K562 (cell line): Measurements from ENCODE around the gene ANKRD27. TPM values are rescaled to one million over a fixed set of nuclear protein-coding genes. Genes with fewer than 3 reads are reported as not detected.

Experiments used
- MEIS2 ChIP-seq: fragments of 450-650 bp; IDR thresholded peaks from 2 replicates; pipeline ENCODE4 v1.6.1; 2014; ENCODE audit warnings: mild to moderate bottlenecking; ENCODE audit not compliant: partially characterized antibody
- PML ChIP-seq: IDR thresholded peaks from 2 replicates; pipeline ENCODE4 v1.6.1; 2012; ENCODE audit warnings: low read length, inconsistent platforms
- TCF7 ChIP-seq: sonication (generic); IDR thresholded peaks from 2 replicates; pipeline ENCODE4 v1.6.1; 2016; ENCODE audit warnings: antibody characterized with exemption, borderline replicate concordance
- TSC22D4 ChIP-seq: fragments of 450-650 bp; IDR thresholded peaks from 2 replicates; pipeline ENCODE4 v1.6.1; 2016; ENCODE audit warnings: missing genetic modification characterization, missing biosample characterization, control low read depth
- ZBTB17 ChIP-seq: fragments of 450-650 bp; formaldehyde crosslinking; IDR thresholded peaks from 2 replicates; pipeline ENCODE4 v1.4.0; 2020; ENCODE audit warnings: mild to moderate bottlenecking
- ZC3H11A ChIP-seq: IDR thresholded peaks from 2 replicates; pipeline ENCODE4 v1.6.1; 2012; ENCODE audit warnings: low read depth, low read length, improper control_type of control experiment
- ZNF197 ChIP-seq: fragments of 200-800 bp; sonication (Bioruptor generic); IDR thresholded peaks from 2 replicates; pipeline ENCODE4 v1.6.1; 2016; ENCODE audit warnings: low read depth, missing genetic modification characterization, missing compliant biosample characterization
- polyA plus RNA-seq, 8 experiments: library from polyadenylated mRNA; depleted of rRNA in 4 of 8; stranded (reverse) in 5 of 8; unstranded in 3 of 8; fragments of >200 nt; fragmentation: Nextera tagmentation in 2 of 8; fragmentation: Illumina TruSeq in 1 of 8; extraction: Ambion mirVana in 2 of 8; extraction: Trizol in 1 of 8; gene quantifications; 2 replicates each; pipeline versions ENCODE4 v1.2.1 to v1.2.3, GENCODE V29; 2011 to 2014; ENCODE audit warnings: inconsistent platforms in 1 of 8, missing spikeins in 1 of 8
- total RNA-seq, 7 experiments: library from RNA; depleted of rRNA in 6 of 7; stranded (reverse); fragments of >200 nt in 6 of 7; fragmentation: Illumina TruSeq in 2 of 7; extraction: Trizol in 2 of 7; gene quantifications; 2 replicates each; pipeline versions ENCODE4 v1.2.1 to v1.2.3, GENCODE V29; 2011 to 2021; ENCODE audit warnings: low replicate concordance in 1 of 7
- TF ChIP-seq, protein P1 (sequence below): fragments of 250-450 bp; sonication (Bioruptor Pico); IDR thresholded peaks from 2 replicates; pipeline ENCODE4 v1.5.0; 2021; ENCODE audit warnings: mild to moderate bottlenecking, borderline replicate concordance
- TF ChIP-seq, protein P2 (sequence below): sonication (generic); formaldehyde crosslinking; IDR thresholded peaks from 2 replicates; pipeline ENCODE4 v1.8.0; 2023; ENCODE audit warnings: missing genetic modification reagents, mild to moderate bottlenecking, borderline replicate concordance
- TF ChIP-seq, protein P3 (sequence below): fragments of 250-450 bp; sonication (Bioruptor Pico); IDR thresholded peaks from 2 replicates; pipeline ENCODE4 v1.8.0; 2022; ENCODE audit warnings: moderate library complexity, mild to moderate bottlenecking, inconsistent platforms
- TF ChIP-seq, protein P4 (sequence below): fragments of 450-650 bp; IDR thresholded peaks from one replicate; pipeline ENCODE4 v1.6.1; 2018; ENCODE audit warnings: mild to moderate bottlenecking, moderate library complexity; ENCODE audit not compliant: partially characterized antibody
- TF ChIP-seq, protein P5 (sequence below): fragments of 250-450 bp; sonication (Bioruptor Pico); IDR thresholded peaks from 2 replicates; pipeline ENCODE4 v1.5.0; 2022; ENCODE audit warnings: mild to moderate bottlenecking

The ANKRD27 gene
- total and polyA plus RNA-seq, 9 of the 15 experiments (the other 6 are each of a cell fraction or from before 2014, with no cell fraction given) = 5.3 to 71.3 (median 54.2) TPM

DNA sequence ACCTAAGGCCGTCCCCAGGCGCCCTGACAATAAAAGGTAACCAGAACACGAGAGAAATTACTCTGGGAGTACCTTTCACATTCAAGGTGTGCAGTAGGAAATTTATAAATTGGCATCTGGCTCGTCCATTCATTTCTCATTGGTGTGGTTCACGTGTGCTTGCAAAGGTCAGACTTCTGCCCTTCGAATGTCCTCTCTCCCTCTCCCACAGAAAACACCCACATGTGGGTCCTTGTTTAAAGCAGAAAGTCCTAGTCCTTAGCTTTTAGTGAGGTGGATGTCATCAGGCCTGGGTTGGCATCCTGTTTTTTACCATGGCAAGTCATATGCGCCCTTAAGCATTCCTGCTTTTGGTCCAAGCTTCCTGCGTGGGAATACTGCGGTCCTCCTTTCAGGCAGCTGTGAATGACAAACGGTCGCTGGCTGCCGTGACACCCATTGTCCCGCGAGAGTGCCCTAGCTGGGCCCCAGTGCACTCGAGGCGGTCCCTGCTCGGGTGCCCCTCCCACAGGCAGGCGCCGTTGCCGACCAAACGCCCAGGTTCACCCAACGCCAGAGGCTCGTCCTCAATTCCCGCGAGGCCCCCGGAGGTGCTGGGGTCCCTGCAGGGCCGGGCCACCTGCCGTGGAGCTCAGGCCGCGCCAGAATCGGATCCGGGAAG lies 16.4 kb upstream of the ANKRD27 start, which contains the start of gene NUDT19 (continued):
- TF ChIP-seq, protein P1, sequence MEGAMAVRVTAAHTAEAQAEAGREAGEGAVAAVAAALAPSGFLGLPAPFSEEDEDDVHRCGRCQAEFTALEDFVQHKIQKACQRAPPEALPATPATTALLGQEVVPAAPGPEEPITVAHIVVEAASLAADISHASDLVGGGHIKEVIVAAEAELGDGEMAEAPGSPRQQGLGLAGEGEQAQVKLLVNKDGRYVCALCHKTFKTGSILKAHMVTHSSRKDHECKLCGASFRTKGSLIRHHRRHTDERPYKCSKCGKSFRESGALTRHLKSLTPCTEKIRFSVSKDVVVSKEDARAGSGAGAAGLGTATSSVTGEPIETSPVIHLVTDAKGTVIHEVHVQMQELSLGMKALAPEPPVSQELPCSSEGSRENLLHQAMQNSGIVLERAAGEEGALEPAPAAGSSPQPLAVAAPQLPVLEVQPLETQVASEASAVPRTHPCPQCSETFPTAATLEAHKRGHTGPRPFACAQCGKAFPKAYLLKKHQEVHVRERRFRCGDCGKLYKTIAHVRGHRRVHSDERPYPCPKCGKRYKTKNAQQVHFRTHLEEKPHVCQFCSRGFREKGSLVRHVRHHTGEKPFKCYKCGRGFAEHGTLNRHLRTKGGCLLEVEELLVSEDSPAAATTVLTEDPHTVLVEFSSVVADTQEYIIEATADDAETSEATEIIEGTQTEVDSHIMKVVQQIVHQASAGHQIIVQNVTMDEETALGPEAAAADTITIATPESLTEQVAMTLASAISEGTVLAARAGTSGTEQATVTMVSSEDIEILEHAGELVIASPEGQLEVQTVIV (CRISPR knock-in tag) = no peak
- TF ChIP-seq TCF7 (peak; percentile 26; the same call in 1 of the 2 replicates), MEIS2 (peak; percentile 80), TSC22D4 (no peak), PML (no peak; the same call in none of the 2 replicates), ZBTB17 (no peak), ZC3H11A (no peak), ZNF197 (CRISPR knock-in tag) (no peak)
- TF ChIP-seq, protein P2, sequence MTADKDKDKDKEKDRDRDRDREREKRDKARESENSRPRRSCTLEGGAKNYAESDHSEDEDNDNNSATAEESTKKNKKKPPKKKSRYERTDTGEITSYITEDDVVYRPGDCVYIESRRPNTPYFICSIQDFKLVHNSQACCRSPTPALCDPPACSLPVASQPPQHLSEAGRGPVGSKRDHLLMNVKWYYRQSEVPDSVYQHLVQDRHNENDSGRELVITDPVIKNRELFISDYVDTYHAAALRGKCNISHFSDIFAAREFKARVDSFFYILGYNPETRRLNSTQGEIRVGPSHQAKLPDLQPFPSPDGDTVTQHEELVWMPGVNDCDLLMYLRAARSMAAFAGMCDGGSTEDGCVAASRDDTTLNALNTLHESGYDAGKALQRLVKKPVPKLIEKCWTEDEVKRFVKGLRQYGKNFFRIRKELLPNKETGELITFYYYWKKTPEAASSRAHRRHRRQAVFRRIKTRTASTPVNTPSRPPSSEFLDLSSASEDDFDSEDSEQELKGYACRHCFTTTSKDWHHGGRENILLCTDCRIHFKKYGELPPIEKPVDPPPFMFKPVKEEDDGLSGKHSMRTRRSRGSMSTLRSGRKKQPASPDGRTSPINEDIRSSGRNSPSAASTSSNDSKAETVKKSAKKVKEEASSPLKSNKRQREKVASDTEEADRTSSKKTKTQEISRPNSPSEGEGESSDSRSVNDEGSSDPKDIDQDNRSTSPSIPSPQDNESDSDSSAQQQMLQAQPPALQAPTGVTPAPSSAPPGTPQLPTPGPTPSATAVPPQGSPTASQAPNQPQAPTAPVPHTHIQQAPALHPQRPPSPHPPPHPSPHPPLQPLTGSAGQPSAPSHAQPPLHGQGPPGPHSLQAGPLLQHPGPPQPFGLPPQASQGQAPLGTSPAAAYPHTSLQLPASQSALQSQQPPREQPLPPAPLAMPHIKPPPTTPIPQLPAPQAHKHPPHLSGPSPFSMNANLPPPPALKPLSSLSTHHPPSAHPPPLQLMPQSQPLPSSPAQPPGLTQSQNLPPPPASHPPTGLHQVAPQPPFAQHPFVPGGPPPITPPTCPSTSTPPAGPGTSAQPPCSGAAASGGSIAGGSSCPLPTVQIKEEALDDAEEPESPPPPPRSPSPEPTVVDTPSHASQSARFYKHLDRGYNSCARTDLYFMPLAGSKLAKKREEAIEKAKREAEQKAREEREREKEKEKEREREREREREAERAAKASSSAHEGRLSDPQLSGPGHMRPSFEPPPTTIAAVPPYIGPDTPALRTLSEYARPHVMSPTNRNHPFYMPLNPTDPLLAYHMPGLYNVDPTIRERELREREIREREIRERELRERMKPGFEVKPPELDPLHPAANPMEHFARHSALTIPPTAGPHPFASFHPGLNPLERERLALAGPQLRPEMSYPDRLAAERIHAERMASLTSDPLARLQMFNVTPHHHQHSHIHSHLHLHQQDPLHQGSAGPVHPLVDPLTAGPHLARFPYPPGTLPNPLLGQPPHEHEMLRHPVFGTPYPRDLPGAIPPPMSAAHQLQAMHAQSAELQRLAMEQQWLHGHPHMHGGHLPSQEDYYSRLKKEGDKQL (CRISPR knock-in tag) = no peak
- TF ChIP-seq, protein P3, sequence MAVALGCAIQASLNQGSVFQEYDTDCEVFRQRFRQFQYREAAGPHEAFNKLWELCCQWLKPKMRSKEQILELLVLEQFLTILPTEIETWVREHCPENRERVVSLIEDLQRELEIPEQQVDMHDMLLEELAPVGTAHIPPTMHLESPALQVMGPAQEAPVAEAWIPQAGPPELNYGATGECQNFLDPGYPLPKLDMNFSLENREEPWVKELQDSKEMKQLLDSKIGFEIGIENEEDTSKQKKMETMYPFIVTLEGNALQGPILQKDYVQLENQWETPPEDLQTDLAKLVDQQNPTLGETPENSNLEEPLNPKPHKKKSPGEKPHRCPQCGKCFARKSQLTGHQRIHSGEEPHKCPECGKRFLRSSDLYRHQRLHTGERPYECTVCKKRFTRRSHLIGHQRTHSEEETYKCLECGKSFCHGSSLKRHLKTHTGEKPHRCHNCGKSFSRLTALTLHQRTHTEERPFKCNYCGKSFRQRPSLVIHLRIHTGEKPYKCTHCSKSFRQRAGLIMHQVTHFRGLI (CRISPR knock-in tag) = no peak
- TF ChIP-seq, protein P4, sequence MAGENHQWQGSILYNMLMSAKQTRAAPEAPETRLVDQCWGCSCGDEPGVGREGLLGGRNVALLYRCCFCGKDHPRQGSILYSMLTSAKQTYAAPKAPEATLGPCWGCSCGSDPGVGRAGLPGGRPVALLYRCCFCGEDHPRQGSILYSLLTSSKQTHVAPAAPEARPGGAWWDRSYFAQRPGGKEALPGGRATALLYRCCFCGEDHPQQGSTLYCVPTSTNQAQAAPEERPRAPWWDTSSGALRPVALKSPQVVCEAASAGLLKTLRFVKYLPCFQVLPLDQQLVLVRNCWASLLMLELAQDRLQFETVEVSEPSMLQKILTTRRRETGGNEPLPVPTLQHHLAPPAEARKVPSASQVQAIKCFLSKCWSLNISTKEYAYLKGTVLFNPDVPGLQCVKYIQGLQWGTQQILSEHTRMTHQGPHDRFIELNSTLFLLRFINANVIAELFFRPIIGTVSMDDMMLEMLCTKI = no peak
- TF ChIP-seq, protein P5, sequence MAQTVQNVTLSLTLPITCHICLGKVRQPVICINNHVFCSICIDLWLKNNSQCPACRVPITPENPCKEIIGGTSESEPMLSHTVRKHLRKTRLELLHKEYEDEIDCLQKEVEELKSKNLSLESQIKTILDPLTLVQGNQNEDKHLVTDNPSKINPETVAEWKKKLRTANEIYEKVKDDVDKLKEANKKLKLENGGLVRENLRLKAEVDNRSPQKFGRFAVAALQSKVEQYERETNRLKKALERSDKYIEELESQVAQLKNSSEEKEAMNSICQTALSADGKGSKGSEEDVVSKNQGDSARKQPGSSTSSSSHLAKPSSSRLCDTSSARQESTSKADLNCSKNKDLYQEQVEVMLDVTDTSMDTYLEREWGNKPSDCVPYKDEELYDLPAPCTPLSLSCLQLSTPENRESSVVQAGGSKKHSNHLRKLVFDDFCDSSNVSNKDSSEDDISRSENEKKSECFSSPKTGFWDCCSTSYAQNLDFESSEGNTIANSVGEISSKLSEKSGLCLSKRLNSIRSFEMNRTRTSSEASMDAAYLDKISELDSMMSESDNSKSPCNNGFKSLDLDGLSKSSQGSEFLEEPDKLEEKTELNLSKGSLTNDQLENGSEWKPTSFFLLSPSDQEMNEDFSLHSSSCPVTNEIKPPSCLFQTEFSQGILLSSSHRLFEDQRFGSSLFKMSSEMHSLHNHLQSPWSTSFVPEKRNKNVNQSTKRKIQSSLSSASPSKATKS (CRISPR knock-in tag) = no peak
